Measurements from ENCODE around the gene MAP2K2.
A peak's percentile ranks its signal among the peaks of the same experiment; 100 is the strongest.
"Not testable (repeated sequence)": the region's sequence is repeated elsewhere in the genome, so short reads cannot be mapped to it uniquely, and the experiment has no call there.

Gene MAP2K2

GRCh38 chr19:4123615-4124568 is at the start of gene MAP2K2:
TSS of gene MAP2K2 (minus strand) at chr19:4124122. CDS start at chr19:4123875, 247 bp downstream.
- peak; percentile 95 for DNase-seq

GRCh38 chr19:4172861-4173473 is 49.0 kb upstream of the MAP2K2 start:
- DNase-seq, result peak; percentile 89

GRCh38 chr19:4171676-4172075 is 47.8 kb upstream of the MAP2K2 start:
- peak; percentile 57 for DNase-seq

GRCh38 chr19:4164262-4164661 is 40.3 kb upstream of the MAP2K2 start:
- no peak for DNase-seq

- DNase-seq, result no peak
These were observed 37.6 kb upstream of the MAP2K2 start for GRCh38 chr19:4161415-4162077.

- DNase-seq, result not testable (repeated sequence)
These were observed 34.0 kb upstream of the MAP2K2 start for GRCh38 chr19:4157971-4158370.

- no peak for DNase-seq
These were observed 33.2 kb upstream of the MAP2K2 start for GRCh38 chr19:4157164-4157563.

GRCh38 chr19:4154571-4155312 is 30.8 kb upstream of the MAP2K2 start:
- no peak for DNase-seq

- no peak for DNase-seq
These were observed 28.5 kb upstream of the MAP2K2 start for GRCh38 chr19:4152241-4152998.

GRCh38 chr19:4151623-4152022 is 27.7 kb upstream of the MAP2K2 start:
- no peak for DNase-seq

GRCh38 chr19:4149518-4150288 is 25.8 kb upstream of the MAP2K2 start:
- DNase-seq, result no peak

- peak; percentile 72 for DNase-seq
These were observed 20.8 kb upstream of the MAP2K2 start for GRCh38 chr19:4144666-4145249.

GRCh38 chr19:4142916-4143315 is 19.0 kb upstream of the MAP2K2 start:
- DNase-seq, result not testable (repeated sequence)

- peak; percentile 73 for DNase-seq
These were observed 16.4 kb upstream of the MAP2K2 start for GRCh38 chr19:4140237-4140711.

GRCh38 chr19:4139614-4140236 is 15.8 kb upstream of the MAP2K2 start:
- peak; percentile 88 for DNase-seq

GRCh38 chr19:4138445-4138844 is 14.5 kb upstream of the MAP2K2 start:
- DNase-seq, result no peak

GRCh38 chr19:4136680-4137088 is 12.8 kb upstream of the MAP2K2 start:
- DNase-seq, result no peak

- not testable (repeated sequence) for DNase-seq
These were observed 11.5 kb upstream of the MAP2K2 start for GRCh38 chr19:4135386-4135785.

GRCh38 chr19:4134351-4134750 is 10.4 kb upstream of the MAP2K2 start:
- DNase-seq, result no peak
